GM19324 (cell line): ENCODE results near the gene FAM219B.
"Not testable (repeated sequence)": the region's sequence is repeated elsewhere in the genome, so short reads cannot be mapped to it uniquely, and the experiment has no call there.

ENCODE experiments used
- ATAC-seq: cut with Tn5 transposase; IDR thresholded peaks from one replicate; pipeline ENCODE4 v1.9.1; 2021; ENCODE audit warnings: mild to moderate bottlenecking, moderate library complexity; ENCODE audit not compliant: unreplicated experiment, low FRiP score

The FAM219B gene

GRCh38 chr15:74904190-74904805 is 2.4 kb downstream of the FAM219B start:
- ATAC-seq, result no peak

- no peak for ATAC-seq
Measured at GRCh38 chr15:74903676-74904075, 3.0 kb downstream of the FAM219B start.

- no peak for ATAC-seq
Measured at GRCh38 chr15:74902295-74903075, 4.2 kb downstream of the FAM219B start.

GRCh38 chr15:74901612-74902063 is 5.0 kb downstream of the FAM219B start:
- no peak for ATAC-seq

- ATAC-seq, result no peak
Measured at GRCh38 chr15:74897300-74897701, 9.3 kb downstream of the FAM219B start.

- ATAC-seq, result no peak
Measured at GRCh38 chr15:74896316-74896715, 10.3 kb downstream of the FAM219B start.

- no peak for ATAC-seq
Measured at GRCh38 chr15:74895830-74896229, 10.8 kb downstream of the FAM219B start.

- not testable (repeated sequence) for ATAC-seq
Measured at GRCh38 chr15:74894383-74894782, 12.3 kb downstream of the FAM219B start.

- no peak for ATAC-seq
Measured at GRCh38 chr15:74893627-74894026, 13.0 kb downstream of the FAM219B start.

GRCh38 chr15:74892931-74893330 is 13.7 kb downstream of the FAM219B start:
- no peak for ATAC-seq

- ATAC-seq, result no peak
Measured at GRCh38 chr15:74892313-74892712, 14.3 kb downstream of the FAM219B start.

- ATAC-seq, result no peak
Measured at GRCh38 chr15:74891469-74891868, 15.2 kb downstream of the FAM219B start.

GRCh38 chr15:74890665-74890960 is 16.0 kb downstream of the FAM219B start:
- ATAC-seq, result no peak

GRCh38 chr15:74889883-74890664 is 16.6 kb downstream of the FAM219B start, which contains the start of gene MPI:
Gene MPI, plus strand, starts transcription at chr15:74890042. Its CDS starts 32 bp downstream, at chr15:74890074.
- ATAC-seq, result peak; percentile 80

- peak; percentile 25 for ATAC-seq
Measured at GRCh38 chr15:74889390-74889882, 17.2 kb downstream of the FAM219B start.

- no peak for ATAC-seq
Measured at GRCh38 chr15:74888716-74889115, 17.9 kb downstream of the FAM219B start.

GRCh38 chr15:74887537-74888193 is 19.0 kb downstream of the FAM219B start:
- not testable (repeated sequence) for ATAC-seq

GRCh38 chr15:74885461-74885860 is 21.2 kb downstream of the FAM219B start:
- no peak for ATAC-seq

GRCh38 chr15:74884428-74885223 is 22.0 kb downstream of the FAM219B start:
- ATAC-seq, result no peak

- no peak for ATAC-seq
Measured at GRCh38 chr15:74882528-74882927, 24.1 kb downstream of the FAM219B start.
